ENCODE results near the gene NET1. TPM values are rescaled to one million over a fixed set of nuclear protein-coding genes. Genes with fewer than 3 reads are reported as not detected.
"Not testable (repeated sequence)": the region's sequence is repeated elsewhere in the genome, so short reads cannot be mapped to it uniquely, and the experiment has no call there.

Gene NET1
- total and polyA plus RNA-seq, 12 donors = 6.0 to 22.6 (median 16.7) TPM

- 84 to 85% methylated on average over 15 to 21 of the region's 22 CpGs for WGBS, 2 donors
Observed at GRCh38 chr10:5373891-5374611, 38.3 kb upstream of the NET1 start.

GRCh38 chr10:5376450-5376849 lies 35.9 kb upstream of the NET1 start:
- intact Hi-C loops (cut with DNase I) = loop anchor here in 1 of 10 donors (5.0 kb wide), 1 partner anchor 524 kb away; no protein-coding TSS in a partner anchor
- ATAC-seq = no peak
- peaks cover 0 to 13% (median 0%) of the 10 kb centered on the region in 7 donors for H3K27me3 ChIP-seq
- DNase-seq = no peak
- no peaks in the 10 kb centered on the region for H3K9me3 ChIP-seq
- no peak overlapping the region for H3K27ac ChIP-seq
- no peak overlapping the region for H3K4me3 ChIP-seq
- 51 to 65% methylated on average over 4 of the region's 4 CpGs for WGBS, 2 donors
- TF ChIP-seq CTCF (IDR thresholded peaks at IDR 0.05) = no peak
- no peaks in the 10 kb centered on the region for H3K4me1 ChIP-seq
- no peaks in the 10 kb centered on the region for H3K36me3 ChIP-seq

More at GRCh38 chr10:5373891-5374611, 38.3 kb upstream of the NET1 start:
- Histone ChIP-seq H3K4me1 (no peaks in the 10 kb centered on the region), H3K27ac (no peak overlapping the region), H3K27me3 (peaks cover 0 to 13% (median 0%) of the 10 kb centered on the region in 7 donors), H3K9me3 (no peaks in the 10 kb centered on the region), H3K36me3 (no peaks in the 10 kb centered on the region), H3K4me3 (no peak overlapping the region)
- ATAC-seq (no peak), DNase-seq (no peak)
- TF ChIP-seq CTCF (IDR thresholded peaks at IDR 0.05) = no peak
- intact Hi-C loops (cut with DNase I) = no loop called here

GRCh38 chr10:5379202-5379601 lies 33.2 kb upstream of the NET1 start:
- not testable (repeated sequence) for H3K27me3 ChIP-seq, H3K36me3 ChIP-seq, H3K9me3 ChIP-seq, H3K4me1 ChIP-seq, ATAC-seq, H3K4me3 ChIP-seq, H3K27ac ChIP-seq, DNase-seq
- intact Hi-C loops (cut with DNase I) = loop anchor here in 1 of 10 donors (5.0 kb wide), 1 partner anchor 527 kb away; no protein-coding TSS in a partner anchor
- 95 to 97% methylated on average over 5 of the region's 5 CpGs for WGBS, 2 donors

DNA sequence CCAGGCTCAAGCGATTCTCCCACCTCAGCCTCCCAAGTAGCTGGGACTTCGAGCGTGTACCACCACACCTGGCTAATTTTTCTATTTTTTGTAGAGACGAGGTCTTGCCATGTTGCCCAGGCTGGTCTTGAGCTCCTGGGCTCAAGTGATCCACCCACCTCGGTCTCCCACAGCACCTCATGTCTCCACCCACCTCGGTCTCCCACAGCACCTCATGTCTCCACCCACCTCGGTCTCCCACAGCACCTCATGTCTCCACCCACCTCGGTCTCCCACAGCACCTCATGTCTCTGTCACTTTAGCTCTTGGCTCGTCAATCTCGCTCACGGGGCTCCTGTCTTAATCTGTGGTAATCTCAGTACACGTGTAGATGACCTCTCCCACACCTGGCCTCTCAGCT lies 32.0 kb upstream of the NET1 start:
- intact Hi-C loops (cut with DNase I) = loop anchor here in 6 of 10 donors (5.0 to 10.0 kb wide), 7 partner anchors 86 to 566 kb away; partner anchors contain the start of gene AKR1C3 (in 1 of the 6)
- ATAC-seq, H3K27ac ChIP-seq, DNase-seq, H3K36me3 ChIP-seq, H3K9me3 ChIP-seq, H3K27me3 ChIP-seq, H3K4me3 ChIP-seq, H3K4me1 ChIP-seq: not testable (repeated sequence)
- 91% methylated on average over 12 of the region's 12 CpGs for WGBS, 2 donors

DNA sequence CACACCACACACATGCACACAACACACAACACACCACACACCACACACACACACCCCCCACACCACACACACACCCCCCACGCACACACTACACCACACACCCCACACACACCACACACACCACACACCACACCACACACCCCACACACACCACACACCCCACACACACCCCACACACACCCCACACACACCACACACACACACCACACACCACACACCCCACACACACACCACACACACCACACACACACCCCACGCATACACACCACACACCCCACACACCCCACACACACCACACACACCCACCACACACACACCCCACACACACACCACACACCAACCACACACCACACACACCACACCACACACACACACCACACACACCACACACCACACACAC lies 31.2 kb upstream of the NET1 start:
- ATAC-seq = no peak
- no peak for TF ChIP-seq CTCF (IDR thresholded peaks at IDR 0.05)
- no peak overlapping the region for H3K27ac ChIP-seq
- H3K4me3 ChIP-seq = no peak overlapping the region
- H3K36me3 ChIP-seq = no peaks in the 10 kb centered on the region
- DNase-seq = no peak
- intact Hi-C loops (cut with DNase I) = loop anchor here in 6 of 10 donors (5.0 to 10.0 kb wide), 7 partner anchors 86 to 566 kb away; partner anchors contain the start of gene AKR1C3 (in 1 of the 6)
- H3K9me3 ChIP-seq = no peaks in the 10 kb centered on the region
- peaks cover 0 to 3% (median 0%) of the 10 kb centered on the region in 7 donors for H3K27me3 ChIP-seq
- peaks cover 0 to 4% (median 0%) of the 10 kb centered on the region in 9 donors for H3K4me1 ChIP-seq
- 93 to 100% methylated on average over 2 of the region's 2 CpGs for WGBS, 2 donors

Measured in heart right ventricle (tissue), 16 donors.